Erythroblast (primary cell): ENCODE results near the gene SCAANT1.

Source experiments
- DNase-seq, 2 experiments: peaks; one replicate each; lab custom pipeline; 2025; lab: John Stamatoyannopoulos, UW
- GATA1 ChIP-seq: IDR thresholded peaks from 2 replicates; pipeline ENCODE4 v1.6.1; 2011; ENCODE audit warnings: low read depth, mild to moderate bottlenecking, control low read depth, low read length, moderate library complexity
- POLR2A ChIP-seq: IDR thresholded peaks from 2 replicates; pipeline ENCODE4 v1.6.1; 2011; ENCODE audit warnings: mild to moderate bottlenecking, low read length

The SCAANT1 gene

GRCh38 chr3:63900010-63900409 is 12.2 kb downstream of the SCAANT1 start:
- TF ChIP-seq GATA1 (no peak), POLR2A (no peak)
- DNase-seq = no peak

- no peak for TF ChIP-seq GATA1
- TF ChIP-seq POLR2A = no peak
- DNase-seq = no peak
Observed at GRCh38 chr3:63896332-63897030, 15.7 kb downstream of the SCAANT1 start.

- no peak for DNase-seq
- TF ChIP-seq POLR2A = no peak
- no peak for TF ChIP-seq GATA1
Observed at GRCh38 chr3:63895422-63896189, 16.6 kb downstream of the SCAANT1 start.

- no peak for DNase-seq
- TF ChIP-seq GATA1 (no peak), POLR2A (no peak)
Observed at GRCh38 chr3:63892773-63893352, 19.3 kb downstream of the SCAANT1 start.

- DNase-seq = no peak
- TF ChIP-seq GATA1 (no peak), POLR2A (no peak)
Observed at GRCh38 chr3:63891518-63891917, 20.7 kb downstream of the SCAANT1 start.

- no peak for DNase-seq
- TF ChIP-seq GATA1 = no peak
- no peak for TF ChIP-seq POLR2A
Observed at GRCh38 chr3:63886858-63887257, 25.3 kb downstream of the SCAANT1 start.

GRCh38 chr3:63880653-63881052 is 31.5 kb downstream of the SCAANT1 start:
- TF ChIP-seq POLR2A (no peak), GATA1 (no peak)
- DNase-seq = no peak

GRCh38 chr3:63878394-63879060 is 33.7 kb downstream of the SCAANT1 start:
- TF ChIP-seq GATA1 (no peak), POLR2A (no peak)
- DNase-seq = no peak

GRCh38 chr3:63877737-63878393 is 34.3 kb downstream of the SCAANT1 start:
- TF ChIP-seq POLR2A = no peak
- no peak for TF ChIP-seq GATA1
- DNase-seq = no peak

- DNase-seq = no peak
- TF ChIP-seq GATA1 (no peak), POLR2A (no peak)
Observed at GRCh38 chr3:63876260-63876659, 35.9 kb downstream of the SCAANT1 start.

GRCh38 chr3:63875510-63875909 is 36.7 kb downstream of the SCAANT1 start:
- DNase-seq = no peak
- TF ChIP-seq GATA1 = no peak
- no peak for TF ChIP-seq POLR2A

GRCh38 chr3:63874769-63875168 is 37.4 kb downstream of the SCAANT1 start:
- TF ChIP-seq GATA1 (no peak), POLR2A (no peak)
- DNase-seq = no peak

GRCh38 chr3:63872135-63872924 is 39.9 kb downstream of the SCAANT1 start:
- no peak for DNase-seq
- TF ChIP-seq POLR2A (no peak), GATA1 (no peak)
